Measurements from ENCODE around the gene YTHDF1.
A peak's percentile ranks its signal among the peaks of the same experiment; 100 is the strongest.

The YTHDF1 gene

DNA sequence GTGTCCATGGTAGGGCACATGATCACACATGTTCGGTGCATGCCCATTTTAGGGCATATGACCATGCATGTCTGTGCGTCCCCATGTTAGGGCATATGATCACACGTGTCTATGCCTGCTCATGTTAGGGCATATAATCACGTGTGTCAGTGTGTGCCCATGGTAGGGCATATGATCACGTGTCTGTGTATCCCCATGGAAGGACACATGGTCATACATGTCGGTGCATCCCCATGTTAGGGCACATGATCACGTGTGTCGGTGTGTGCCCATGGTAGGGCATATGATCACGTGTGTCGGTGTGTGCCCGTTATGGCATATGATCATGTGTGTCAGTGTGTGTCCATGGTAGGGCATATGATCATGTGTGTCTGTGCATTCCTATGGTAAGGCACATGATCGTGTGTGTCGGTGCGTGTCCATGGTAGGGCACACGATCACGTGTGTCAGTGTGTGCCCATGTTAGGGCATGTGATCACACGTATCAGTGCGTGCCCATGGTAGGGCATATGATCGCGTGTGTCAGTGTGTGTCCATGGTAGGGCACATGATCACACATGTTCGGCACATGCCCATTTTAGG lies 30.6 kb downstream of the YTHDF1 start:
- DNase-seq (ENCODE audit: low spot score) = no peak

DNA sequence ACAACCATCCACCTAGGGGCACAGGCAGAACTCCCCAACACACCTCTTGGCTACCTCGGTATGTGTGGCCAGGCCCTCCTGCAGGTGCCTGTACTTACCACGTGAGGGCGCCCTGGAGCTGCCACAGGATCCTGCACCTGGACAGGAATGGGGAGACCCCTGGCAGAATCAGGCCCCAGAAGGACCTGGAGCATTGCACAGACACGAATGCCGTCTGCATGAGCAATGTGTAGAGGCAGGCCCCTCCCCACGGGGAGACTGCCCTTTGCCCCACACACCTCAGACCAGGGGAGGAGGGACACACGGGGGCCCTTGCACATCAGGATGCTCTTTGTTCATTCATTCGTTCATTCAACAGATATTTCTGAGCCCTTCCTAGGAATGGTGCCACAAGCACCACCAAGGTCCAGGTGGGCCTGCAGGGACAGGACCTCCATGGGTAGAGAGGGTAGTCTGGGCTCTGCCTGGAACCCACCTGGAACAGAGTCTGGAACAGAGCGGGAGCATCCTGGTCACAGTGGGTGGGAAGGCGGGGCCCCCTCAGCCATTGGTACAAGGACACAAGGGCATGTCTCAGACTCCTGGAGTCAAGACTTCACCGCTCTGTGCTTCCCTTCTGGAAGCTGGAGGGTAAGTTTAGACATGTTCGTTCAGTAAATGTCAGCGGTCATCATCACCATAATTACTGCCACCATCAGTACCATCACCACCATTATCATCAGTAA lies 32.3 kb downstream of the YTHDF1 start:
- DNase-seq (ENCODE audit: low spot score) = peak; percentile 41

DNA sequence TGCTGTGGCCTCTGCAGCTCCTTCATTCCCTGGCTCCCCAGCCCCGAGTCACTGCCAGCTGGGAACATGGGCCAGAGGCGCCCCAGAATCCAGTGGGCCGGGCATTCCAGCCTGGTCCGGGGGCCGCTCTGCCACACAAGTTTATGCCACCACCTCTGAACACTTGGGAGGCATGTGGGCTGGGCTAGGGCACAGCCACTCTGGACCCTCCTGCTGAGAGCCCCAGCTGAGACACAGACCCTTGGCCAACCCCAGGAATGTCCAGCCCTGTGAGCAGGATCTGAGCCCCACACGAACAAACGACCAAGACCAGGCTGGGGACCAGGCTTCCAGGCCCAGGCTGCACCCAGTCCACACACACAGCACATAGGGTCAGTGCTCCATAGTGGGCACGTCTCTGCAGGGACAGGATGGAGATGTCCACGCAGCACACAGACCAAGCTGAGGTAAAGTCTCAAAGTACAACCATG lies 33.0 kb downstream of the YTHDF1 start:
- DNase-seq (ENCODE audit: low spot score) = no peak

DNA sequence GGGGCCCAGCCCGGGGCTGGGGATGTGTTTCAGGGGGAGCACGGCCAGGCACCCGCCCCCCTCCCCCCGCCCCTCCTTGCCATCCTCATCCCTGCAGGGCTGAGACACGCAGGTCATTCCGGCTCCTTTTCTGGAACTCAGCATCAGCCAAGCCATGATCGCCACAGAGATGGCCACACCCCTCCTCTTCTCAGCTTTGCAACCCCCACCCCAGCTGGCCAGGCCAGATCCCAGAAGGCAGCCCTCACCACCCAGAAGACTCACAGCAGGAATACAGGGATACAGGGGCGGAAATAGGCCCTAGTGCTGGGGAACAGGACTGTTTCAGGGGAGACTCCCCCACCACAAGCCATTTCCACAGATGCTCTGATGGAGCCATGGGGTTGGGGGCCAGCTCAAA lies 33.5 kb downstream of the YTHDF1 start:
- DNase-seq (ENCODE audit: low spot score) = no peak

DNA sequence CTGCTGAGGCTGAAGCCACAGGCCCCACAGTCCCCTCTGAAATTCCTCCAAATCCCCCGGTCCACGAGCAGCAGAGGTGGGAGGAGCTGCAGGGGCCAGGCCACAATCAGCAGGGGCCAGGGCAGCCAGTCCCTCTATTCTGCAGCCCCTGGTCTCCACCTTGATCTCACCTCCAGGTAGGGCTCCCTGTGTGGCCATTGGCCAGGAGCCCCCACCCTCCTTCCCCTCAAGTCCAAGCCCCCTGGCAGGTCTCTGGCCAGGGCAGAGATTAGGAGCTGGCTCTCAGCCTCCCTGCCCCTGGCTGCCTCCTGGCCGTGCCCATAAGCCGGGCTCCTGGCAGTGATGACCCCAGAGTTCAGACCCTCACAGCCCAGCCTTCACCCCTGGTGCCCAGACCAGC lies 34.7 kb downstream of the YTHDF1 start:
- DNase-seq (ENCODE audit: low spot score) = no peak

DNA sequence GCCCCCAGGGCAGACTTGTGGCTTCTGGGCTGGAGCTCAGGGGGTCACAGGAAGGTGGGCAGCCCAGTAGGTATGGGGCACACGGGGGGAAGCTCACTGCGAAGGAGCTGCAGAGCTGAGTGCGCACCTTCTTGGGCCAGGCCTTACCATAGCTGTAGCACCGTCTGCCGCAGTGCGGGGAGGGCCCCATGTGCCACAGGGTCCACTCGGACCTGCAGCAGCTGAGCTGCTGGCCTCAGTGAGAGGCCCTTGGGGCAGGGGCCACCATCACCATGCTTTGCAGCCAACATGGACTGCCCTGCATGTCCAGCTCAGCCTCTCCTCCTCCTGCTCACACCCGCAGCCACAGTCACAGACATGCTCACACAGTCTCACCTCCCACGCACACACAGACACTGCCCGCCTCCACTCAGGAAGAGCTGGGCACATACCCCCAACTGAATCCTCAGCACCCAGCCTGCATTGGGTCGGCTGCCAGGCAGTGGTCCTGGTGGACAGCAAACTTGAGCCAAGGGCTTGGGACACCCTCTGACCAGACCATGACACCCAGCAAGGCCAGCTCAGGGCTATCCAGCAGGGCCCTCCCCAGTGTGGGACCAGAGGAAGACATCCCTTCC lies 35.3 kb downstream of the YTHDF1 start:
- no peak for DNase-seq (ENCODE audit: low spot score)

DNA sequence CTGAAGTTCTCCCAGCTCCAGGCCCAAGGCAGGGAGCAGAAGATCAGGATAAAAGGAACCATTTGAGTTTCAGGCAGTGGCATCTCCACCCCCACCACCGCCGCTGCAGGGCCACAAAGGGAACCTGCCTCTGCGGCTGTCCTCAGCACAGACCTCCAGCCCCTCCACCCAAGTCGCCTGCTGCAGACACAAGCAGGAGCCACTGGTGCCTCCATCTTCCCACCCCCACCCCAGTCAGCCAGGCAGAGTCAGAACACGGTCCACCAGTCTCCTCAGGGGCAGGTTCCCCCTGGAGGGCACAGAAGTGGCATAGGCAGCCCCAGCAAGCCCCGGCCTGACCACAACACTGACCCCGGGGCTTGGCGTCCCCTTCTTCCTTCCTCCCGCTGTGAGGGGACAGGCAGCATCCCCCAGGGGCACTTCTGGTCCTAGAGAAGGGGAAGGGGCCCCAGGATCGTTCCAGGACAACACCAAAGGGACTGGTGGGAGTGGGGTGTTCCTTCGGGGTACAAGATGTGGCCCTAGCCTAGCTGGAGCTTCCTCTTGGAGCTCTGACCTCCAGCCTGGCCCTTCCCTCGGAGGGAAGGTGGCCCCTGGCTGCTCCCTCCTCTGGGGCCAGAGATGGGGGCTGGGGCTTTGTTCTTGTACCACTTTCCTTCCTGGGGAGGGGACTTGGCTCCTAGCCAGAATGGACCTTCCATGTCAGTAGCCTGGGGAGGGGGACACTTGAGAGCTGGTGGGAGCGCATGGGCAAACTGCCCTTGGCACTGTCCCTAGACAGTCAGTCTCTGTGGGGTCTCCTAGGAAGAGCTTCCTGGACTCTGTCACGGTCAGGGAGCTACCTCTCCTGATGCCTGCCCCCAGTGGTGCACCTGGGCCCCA lies 36.0 kb downstream of the YTHDF1 start:
- DNase-seq (ENCODE audit: low spot score) = no peak

DNA sequence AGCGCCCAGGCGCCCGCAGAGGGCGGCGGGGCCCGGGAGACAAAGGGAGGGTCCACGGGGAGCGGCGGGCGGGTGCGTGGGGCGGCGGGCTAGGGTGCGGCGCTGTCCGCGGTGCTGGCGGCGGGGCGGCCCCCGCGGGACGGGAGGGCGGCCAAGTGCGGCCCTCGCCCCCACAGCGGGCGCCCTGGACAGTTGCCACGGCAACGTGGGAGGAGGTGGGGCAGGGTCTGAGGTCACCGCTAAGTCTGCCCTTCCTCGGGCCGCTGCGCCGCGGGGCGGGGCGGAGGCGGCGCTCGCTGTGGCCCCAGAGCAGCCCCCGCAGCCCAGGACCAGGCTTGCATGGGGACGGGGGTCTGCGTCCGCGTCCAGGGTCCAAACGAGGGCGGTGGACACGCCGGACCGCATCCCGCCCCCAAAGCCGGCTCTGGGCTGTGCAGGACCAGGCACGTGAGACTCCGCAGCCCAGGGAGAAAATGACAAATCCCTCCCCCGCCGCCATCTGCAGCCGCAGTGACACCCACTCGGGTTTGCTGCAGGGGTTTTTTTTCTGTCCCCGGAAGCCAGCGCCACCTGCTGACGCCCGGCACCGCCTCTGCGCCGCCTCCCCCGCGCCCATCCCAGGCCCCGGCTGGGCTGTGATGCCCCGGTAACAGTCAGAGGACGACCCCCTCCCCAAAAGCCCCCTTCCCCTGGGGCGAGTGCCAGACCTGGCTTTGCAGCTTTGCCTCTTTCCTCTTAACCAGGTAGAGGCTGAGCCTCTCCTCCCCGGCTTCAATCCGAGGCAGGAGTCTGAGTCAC lies 36.8 kb downstream of the YTHDF1 start:
- no peak for DNase-seq (ENCODE audit: low spot score)

DNA sequence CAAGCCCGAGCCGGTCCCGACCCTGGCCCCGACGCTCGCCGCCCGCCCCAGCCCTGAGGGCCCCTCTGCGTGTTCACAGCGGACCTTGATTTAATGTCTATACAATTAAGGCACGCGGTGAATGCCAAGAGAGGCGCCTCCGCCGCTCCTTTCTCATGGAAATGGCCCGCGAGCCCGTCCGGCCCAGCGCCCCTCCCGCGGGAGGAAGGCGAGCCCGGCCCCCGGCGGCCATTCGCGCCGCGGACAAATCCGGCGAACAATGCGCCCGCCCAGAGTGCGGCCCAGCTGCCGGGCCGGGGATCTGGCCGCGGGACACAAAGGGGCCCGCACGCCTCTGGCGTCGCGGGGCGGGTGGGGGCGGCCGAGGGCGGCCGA lies 37.5 kb downstream of the YTHDF1 start:
- no peak for DNase-seq (ENCODE audit: low spot score)

DNA sequence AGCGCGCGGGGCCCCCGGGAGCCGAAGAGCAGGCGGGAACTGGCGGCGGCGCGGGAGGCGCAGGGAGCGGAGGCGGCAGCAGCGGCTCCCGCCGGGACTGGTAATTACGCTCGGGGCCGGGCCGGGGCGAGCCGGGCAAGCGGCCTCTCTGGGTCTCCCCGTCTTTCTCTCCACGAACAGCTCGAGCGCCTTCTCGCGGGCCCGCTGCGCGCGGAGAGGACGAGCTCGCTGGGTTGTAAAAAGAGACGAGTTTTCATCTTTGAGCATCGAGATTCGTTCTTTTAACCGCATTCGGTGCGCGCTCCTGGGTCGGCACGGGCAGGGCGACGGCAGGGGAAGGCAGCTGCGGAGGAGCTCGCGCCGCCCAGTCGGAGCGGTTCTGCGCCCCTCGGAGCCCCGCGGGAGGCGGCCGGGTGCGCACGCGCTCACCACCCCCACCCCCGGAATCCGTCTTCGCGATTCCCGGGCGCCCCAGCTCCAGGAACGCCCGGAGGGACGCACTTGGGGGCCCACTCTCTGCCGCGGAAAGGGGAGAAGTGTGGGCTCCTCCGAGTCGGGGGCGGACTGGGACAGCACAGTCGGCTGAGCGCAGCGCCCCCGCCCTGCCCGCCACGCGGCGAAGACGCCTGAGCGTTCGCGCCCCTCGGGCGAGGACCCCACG lies 38.0 kb downstream of the YTHDF1 start:
- no peak for DNase-seq (ENCODE audit: low spot score)

DNA sequence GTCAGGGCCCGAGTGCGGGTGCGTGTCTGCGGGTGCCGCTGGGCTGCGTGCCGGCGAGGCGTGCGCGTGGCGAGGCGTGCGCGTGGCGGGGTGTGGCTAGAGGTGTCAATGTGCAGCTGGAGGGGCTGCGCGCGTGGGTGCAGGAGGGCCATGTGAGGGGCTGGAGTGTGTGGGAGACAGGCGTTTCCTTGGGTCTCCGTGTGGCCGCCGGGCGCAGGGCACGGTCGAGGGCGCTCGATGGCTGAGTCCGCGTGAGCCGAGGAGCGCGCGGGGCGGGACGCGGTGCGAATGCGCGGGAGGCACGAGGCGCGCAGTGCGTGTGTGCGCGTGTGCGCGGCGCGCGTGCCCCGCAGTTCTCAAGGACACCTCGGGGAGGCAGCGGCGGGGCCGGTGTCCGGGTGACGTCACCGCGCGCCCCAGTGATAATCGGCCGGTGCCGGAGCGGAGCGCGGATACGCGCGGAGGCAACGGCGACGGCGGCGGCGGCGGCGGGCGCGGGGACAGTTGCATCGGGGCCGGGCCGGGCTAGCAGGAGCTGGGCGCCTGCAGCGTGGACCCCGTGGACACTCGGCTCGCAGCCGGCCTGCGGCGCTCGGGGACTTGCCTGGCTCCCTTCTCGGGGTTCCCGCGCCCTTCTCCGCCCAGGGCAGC lies 38.7 kb downstream of the YTHDF1 start:
- no peak for DNase-seq (ENCODE audit: low spot score)

DNA sequence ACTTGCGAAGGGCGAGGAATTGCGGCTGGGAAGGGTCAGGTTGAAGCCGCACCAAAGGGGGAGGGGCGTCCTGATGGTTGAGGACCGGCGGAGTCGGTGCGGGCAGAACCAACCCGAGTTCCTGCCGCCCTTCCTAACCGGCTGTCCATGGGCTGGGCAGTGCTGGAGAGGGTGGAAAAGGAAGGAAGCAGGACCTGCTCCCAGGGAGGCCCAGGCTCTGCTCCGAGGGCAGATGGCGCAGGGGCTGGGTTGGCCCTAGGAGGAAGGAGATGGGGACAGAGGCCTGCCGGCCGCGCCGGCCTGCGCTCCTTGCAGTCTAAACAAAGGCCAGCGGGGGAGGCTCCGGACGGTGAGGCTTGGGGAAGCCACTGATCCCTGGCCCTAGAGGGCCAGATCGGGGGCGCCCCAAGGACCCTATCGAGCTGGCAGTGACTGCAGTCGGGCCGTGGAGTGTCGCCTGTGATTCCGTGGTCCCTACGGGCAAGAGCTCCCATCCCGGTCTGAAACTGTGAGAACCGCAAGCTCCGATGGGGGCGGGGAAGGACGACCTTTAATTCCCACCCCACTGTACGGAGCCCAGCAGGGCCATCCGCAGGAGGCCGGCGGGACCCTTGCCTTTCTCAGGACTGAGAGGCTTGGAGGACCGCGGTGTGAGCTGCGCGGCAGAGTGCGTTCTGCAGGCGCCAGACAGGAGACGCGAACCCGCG lies 39.4 kb downstream of the YTHDF1 start:
- DNase-seq (ENCODE audit: low spot score) = no peak

DNA sequence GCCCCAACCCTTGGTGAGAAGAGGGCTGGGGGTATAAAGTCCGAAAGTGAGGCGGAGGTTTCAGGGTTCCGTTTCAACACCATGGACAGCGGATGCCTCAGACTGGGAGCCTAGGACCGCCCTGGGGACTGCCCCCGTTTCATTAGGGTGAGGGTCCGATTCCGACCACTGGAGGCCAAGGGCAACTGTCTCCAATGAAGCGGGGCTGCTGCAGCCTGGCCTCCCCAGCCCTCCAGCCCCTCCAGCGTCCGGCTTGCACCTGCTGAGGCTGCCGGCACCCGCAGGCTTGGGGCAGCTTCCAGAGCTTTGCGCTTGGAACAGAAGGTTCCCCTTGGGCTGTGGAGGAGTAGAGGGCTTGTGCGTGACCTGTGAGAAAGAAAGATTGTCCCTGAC lies 39.9 kb downstream of the YTHDF1 start:
- DNase-seq (ENCODE audit: low spot score) = no peak

DNA sequence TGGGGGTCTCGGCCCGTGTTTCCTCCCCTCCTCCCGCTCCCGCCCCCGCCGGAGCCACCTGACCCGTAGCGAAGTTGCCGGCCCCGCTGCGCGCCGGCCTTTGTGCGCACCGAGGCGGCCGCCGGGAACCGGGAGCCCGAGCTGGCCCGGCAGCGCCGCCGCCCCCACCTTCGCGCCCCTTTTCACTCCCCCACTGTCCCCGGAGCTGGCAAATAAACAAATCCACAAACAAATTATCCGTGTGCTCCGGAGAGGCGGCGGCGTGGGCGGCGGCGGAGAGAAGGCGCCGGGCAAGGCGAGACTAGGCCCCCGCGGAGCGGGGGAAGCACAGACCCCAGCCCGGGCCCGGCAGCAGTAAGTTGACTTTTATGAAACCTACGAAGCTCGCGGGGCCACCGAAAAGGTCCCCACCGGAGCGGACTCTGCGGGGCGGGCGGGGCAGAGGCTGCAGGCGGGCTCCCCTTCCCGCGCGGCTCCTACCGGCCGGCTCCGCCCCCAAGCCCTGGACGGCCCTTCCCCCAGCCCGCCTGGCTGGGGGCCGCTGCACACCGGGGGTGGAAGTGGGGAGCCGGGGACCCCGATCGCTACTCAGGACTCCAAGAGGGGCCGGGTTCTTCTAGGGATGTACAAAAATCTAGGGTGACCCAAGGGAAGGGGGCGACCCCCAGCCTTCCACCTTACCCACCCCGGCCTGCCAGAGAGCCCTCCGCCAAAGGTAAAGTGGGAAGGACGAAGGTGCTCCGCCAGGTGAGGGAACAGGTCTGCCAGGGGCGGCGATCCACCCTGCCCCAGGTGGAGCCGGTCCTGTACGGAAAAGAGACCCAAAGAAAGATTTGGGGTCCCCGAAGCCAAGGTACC lies 40.7 kb downstream of the YTHDF1 start:
- no peak for DNase-seq (ENCODE audit: low spot score)

DNA sequence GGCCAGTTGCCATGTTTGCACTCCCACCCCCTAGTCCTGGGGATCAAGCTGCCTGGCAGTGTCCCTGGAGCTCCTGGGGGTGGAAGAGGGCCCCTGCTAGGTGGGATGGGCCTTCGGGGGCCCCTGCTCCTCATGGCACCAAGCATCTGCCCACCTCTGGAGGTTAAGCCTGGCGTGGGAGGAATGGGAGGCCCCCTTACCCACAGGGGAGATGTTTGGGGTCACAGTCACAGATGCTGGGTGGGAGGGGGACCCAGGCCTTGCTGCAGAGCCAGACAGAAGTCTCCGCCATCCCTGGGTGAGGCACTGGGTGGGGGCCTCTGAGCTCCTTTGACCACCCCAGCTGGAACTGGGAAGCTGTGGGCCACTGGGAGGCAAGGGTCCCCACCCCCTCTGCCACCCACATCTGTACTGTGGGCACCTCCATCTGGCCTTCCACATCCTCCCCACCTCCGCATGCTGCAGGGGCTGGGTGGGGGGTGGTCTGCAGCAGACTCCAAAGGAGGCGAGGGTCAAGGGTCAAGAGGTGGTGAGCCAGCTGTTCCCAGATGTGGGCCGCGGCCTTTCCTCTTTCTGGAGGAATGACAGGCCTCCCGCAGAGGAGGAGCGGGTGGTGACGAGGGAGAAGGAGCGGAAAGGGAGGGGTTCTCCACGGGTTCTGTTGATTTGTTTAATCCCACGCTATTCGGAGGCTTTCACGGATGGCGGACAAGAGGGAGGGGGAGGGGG lies 41.5 kb downstream of the YTHDF1 start:
- DNase-seq (ENCODE audit: low spot score) = no peak

DNA sequence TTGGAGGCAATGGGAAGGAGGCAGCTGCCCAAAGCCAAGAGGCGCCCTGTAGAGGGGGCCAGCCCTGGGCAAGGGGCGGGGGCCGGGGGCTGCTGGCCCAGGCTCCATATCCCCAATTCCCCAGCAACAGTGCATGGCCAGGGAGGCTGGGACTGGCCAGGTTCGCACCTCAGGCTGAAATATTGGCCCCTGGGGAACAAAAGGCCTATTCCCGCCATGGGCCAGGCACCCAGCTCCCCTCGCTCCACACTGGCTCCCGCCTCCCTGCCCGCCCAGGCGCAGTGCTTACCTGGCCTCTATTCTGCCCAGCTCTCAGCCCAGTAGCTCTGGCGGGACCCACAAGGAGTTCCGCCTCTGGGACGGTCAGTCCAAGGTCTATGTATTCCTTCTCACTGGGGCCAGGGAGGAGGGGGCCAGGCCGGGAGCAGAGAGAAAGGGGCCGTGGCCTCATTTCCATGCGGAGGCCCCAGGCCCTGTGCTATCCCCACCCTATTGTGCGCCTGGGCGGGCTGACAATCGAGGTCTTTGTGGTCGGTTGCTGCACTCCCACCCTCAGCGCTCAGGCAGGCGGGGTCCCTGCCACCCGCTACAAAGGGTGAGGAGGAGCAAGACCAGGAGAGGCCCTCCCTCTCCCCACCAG lies 42.3 kb downstream of the YTHDF1 start:
- DNase-seq (ENCODE audit: low spot score) = no peak

DNA sequence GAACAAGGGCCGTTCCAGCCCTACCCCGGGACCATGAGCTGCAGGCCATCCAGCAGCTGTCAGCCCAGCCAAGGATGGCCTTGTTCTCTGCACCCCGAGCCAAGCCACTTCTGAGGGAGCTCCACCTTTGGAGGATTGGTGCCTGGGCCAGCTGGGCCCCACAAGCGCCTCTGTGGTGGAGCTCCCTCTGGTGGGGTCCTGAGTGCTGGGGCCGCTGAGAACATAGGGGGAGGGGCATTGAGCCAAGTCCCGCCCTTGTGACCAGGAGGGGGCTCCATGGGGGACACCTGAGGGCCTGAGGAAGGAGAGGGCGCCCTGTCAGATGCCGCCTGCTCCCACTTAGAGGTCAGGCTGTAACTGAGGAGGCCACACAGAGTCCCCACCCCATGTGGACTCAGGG lies 43.2 kb downstream of the YTHDF1 start:
- DNase-seq (ENCODE audit: low spot score) = no peak

DNA sequence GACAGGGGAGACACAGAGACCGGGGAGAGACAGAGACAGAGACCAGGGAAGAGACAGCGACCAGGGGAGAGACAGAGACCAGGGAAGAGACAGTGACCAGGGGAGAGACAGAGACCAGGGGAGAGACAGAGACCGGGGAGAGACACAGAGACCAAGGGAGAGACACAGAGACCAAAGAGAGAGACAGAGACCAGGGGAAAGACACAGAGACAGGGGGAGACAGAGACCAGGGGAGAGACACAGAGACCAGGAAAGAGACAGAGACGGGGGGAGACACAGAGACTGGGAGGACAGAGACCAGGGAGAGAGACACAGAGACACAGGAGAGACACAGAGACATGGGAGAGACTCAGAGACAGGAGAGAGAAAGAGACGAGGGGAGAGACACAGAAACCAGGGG lies 43.9 kb downstream of the YTHDF1 start:
- no peak for DNase-seq (ENCODE audit: low spot score)

Data from LoVo (cell line).